GM19238 (cell line): Measurements from ENCODE around the gene GMCL1.
A peak's percentile ranks its signal among the peaks of the same experiment; 100 is the strongest.
"Not testable (repeated sequence)": the region's sequence is repeated elsewhere in the genome, so short reads cannot be mapped to it uniquely, and the experiment has no call there.

Experiments used
- DNase-seq: peaks from one replicate; pipeline ENCODE4 v3.0.0; 2011; ENCODE audit warnings: low spot score; ENCODE audit not compliant: insufficient read length

Gene GMCL1

GRCh38 chr2:69829256-69830044 is at the start of gene GMCL1:
GMCL1 (plus strand) TSS chr2:69829660; CDS start chr2:69829893, 233 bp downstream.
- peak; percentile 68 for DNase-seq

- no peak for DNase-seq
Observed at GRCh38 chr2:69780921-69781320, 48.5 kb upstream of the GMCL1 start.

- DNase-seq, result no peak
Observed at GRCh38 chr2:69781321-69782248, 47.9 kb upstream of the GMCL1 start.

- no peak for DNase-seq
Observed at GRCh38 chr2:69784228-69784627, 45.2 kb upstream of the GMCL1 start.

GRCh38 chr2:69785358-69785757 is 44.1 kb upstream of the GMCL1 start:
- no peak for DNase-seq

GRCh38 chr2:69786052-69786560 is 43.4 kb upstream of the GMCL1 start:
- no peak for DNase-seq

- DNase-seq, result no peak
Observed at GRCh38 chr2:69789175-69789721, 40.2 kb upstream of the GMCL1 start.

- DNase-seq, result no peak
Observed at GRCh38 chr2:69789772-69790600, 39.5 kb upstream of the GMCL1 start.

GRCh38 chr2:69790601-69790959 is 38.9 kb upstream of the GMCL1 start:
- DNase-seq, result no peak

- DNase-seq, result no peak
Observed at GRCh38 chr2:69791045-69791444, 38.4 kb upstream of the GMCL1 start.

- no peak for DNase-seq
Observed at GRCh38 chr2:69796174-69796573, 33.3 kb upstream of the GMCL1 start.

- DNase-seq, result no peak
Observed at GRCh38 chr2:69797235-69797634, 32.2 kb upstream of the GMCL1 start.

- DNase-seq, result no peak
Observed at GRCh38 chr2:69797836-69798289, 31.6 kb upstream of the GMCL1 start.

- no peak for DNase-seq
Observed at GRCh38 chr2:69798290-69798908, 31.1 kb upstream of the GMCL1 start.

GRCh38 chr2:69798909-69799526 is 30.4 kb upstream of the GMCL1 start:
- DNase-seq, result no peak

GRCh38 chr2:69801745-69802290 is 27.6 kb upstream of the GMCL1 start:
- DNase-seq, result no peak

- DNase-seq, result not testable (repeated sequence)
Observed at GRCh38 chr2:69802781-69803367, 26.6 kb upstream of the GMCL1 start.

GRCh38 chr2:69804416-69804815 is 25.0 kb upstream of the GMCL1 start:
- no peak for DNase-seq

- DNase-seq, result no peak
Observed at GRCh38 chr2:69805887-69806286, 23.6 kb upstream of the GMCL1 start.
